ENCODE results near the gene GPSM1.

Gene GPSM1

DNA sequence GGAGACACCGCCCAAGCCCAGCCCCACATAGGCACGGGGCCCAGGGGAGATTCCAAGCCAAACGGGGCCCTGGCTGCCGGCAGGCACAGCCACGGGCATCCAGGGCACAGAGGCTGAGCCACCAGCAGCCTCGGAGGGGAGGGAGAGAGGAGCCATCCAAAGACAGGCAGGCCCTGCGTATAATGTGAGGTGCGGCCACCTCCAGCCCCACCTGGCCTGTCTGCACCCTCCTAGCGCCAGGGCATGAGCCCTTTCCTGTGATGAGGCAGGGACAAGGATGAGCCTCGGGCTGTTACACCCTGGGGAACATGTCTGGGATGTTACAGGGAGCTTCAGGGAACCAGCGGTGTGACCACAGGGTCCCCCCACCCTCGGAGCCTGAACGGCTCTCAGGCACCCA lies 22.4 kb upstream of the GPSM1 start:
- DNase-seq (ENCODE audit: low read depth in 2 of 2): no peak
- H3K4me3 ChIP-seq (replicated peaks in 1 of 2; ENCODE audit: low read depth in 2 of 2, low read length in 2 of 2): no peak overlapping the region
- TF ChIP-seq, protein P1, sequence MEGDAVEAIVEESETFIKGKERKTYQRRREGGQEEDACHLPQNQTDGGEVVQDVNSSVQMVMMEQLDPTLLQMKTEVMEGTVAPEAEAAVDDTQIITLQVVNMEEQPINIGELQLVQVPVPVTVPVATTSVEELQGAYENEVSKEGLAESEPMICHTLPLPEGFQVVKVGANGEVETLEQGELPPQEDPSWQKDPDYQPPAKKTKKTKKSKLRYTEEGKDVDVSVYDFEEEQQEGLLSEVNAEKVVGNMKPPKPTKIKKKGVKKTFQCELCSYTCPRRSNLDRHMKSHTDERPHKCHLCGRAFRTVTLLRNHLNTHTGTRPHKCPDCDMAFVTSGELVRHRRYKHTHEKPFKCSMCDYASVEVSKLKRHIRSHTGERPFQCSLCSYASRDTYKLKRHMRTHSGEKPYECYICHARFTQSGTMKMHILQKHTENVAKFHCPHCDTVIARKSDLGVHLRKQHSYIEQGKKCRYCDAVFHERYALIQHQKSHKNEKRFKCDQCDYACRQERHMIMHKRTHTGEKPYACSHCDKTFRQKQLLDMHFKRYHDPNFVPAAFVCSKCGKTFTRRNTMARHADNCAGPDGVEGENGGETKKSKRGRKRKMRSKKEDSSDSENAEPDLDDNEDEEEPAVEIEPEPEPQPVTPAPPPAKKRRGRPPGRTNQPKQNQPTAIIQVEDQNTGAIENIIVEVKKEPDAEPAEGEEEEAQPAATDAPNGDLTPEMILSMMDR (IDR thresholded peaks at IDR 0.05; ENCODE audit: low read depth, low read length): no peak

DNA sequence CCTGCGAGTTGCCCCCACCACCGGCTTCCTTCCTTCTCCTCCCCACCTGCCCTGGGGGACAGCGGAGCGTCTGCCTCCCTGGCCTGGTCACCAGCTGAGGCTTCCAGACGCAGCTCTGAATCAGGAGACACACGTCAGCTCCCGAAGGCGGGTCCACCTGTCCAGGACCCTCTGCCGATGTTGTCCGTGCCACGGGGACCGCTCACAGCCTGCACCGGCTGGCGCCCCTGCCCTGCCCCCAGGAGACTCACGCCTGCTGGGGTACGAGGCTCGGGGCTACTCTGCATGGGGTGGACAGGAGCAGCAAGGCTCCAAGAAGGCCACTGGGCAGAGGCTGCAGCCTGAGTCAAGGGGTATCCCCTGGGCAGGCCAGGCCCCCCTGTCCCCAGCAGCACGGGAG lies 21.5 kb upstream of the GPSM1 start:
- no peak for DNase-seq (ENCODE audit: low read depth in 2 of 2)
- no peak overlapping the region for H3K4me3 ChIP-seq (replicated peaks in 1 of 2; ENCODE audit: low read depth in 2 of 2, low read length in 2 of 2)
- TF ChIP-seq, protein P1 (IDR thresholded peaks at IDR 0.05; ENCODE audit: low read depth, low read length): no peak

DNA sequence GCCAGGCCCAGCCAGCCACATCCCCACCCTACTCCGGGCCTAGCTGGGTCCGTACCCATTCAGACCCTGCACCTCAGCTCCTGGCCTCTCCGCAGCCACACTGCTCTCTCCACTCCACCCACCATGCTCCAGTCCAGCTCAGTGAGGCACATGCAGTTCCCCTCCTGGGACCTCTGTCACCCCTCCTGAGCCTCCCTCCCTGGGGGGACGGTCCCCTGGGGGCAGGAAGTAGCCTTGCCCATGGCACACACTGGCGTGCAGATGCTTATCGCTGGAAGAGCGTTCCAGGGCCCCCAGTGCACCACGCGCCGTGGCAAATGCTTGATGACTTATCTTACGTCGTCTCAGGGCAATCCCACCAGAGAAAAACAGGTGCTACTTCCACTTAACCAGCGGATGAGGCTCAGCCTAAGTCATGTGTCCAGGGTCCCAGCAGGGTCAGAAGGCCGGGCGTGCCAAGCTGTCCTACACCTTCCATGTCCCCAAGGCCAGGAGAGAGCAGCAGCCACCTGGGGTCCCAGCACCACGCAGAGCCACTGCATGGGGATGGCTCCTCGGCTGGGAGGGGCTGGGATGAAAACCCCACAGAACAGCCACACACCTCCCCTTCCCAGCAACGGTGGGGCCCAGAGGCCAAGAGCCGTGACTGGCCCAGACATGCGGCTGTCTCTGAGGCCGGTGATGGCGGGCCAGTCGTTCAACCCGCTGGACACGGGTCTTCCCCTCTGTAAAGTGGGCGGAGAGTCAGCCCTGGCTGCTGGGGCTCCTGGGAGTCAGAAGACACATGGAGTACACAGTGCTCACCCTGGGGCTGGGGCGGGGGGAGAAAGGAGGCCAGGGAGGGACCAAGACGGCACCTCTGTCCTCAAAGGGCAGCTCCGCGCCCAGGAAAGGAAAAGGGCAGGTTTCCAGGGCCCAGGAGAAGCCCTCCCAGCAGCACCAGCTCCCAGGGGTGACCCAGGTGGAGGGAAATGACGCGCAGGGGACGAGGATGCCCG lies 20.8 kb upstream of the GPSM1 start:
- no peak for DNase-seq (ENCODE audit: low read depth in 2 of 2)
- H3K4me3 ChIP-seq (replicated peaks in 1 of 2; ENCODE audit: low read depth in 2 of 2, low read length in 2 of 2): no peak overlapping the region
- TF ChIP-seq, protein P1 (IDR thresholded peaks at IDR 0.05; ENCODE audit: low read depth, low read length): no peak

DNA sequence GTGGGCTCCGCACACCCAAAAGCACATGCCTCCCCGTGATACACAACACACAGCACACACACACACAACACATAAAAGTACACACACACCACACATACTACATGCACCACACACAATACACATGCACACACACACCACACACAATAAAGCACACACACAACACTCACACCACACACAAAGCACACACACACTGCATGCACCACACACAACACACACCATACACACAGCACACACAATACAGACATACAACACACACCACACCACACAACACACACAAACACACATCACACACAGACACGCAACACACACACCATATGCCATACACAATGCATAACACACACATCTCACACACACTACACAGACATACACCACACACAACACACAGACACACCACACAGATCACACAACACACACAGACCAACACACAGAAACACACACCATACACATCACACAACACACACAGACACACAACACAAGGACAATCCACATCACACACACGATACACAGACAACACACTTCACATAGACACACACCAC lies 20.1 kb upstream of the GPSM1 start:
- no peak for DNase-seq (ENCODE audit: low read depth in 2 of 2)
- TF ChIP-seq, protein P1 (IDR thresholded peaks at IDR 0.05; ENCODE audit: low read depth, low read length): no peak
- H3K4me3 ChIP-seq (replicated peaks in 1 of 2; ENCODE audit: low read depth in 2 of 2, low read length in 2 of 2): no peak overlapping the region

DNA sequence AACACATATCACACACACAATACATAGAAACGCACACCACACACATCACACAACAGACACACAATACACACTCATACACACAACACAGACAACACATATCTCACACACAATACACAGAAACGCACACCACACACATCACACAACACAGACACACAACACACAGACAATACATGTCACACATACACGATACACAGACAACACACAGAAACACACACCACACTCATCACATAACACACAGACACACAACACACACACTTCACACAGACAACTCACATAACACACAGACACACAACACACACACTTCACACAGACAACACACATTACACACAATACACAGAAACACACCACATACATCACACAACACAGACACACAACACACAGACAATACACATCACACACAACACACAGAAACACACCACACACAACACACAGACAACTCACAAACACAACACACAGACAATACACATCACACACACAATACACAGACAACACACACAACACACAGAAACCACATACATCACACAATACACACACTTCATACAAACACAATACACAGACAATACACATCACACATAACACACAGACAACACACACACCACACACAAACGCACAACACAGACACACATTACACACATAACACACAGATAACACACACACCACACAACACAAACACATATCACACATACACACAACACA lies 19.2 kb upstream of the GPSM1 start:
- no peak overlapping the region for H3K4me3 ChIP-seq (replicated peaks in 1 of 2; ENCODE audit: low read depth in 2 of 2, low read length in 2 of 2)
- TF ChIP-seq, protein P1 (IDR thresholded peaks at IDR 0.05; ENCODE audit: low read depth, low read length): no peak
- DNase-seq (ENCODE audit: low read depth in 2 of 2): no peak

DNA sequence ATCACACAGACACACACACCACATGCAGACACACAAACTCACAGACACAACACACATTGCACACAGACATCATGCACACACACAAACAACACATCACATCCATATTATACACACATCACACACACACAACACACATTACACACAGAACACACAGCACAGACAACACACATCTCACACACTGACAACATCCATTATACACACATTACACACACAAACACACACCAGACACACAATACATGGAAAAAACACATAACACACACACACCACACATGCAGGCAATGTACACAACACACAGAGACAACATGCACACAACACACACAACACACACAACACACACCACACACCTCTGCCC lies 18.7 kb upstream of the GPSM1 start:
- TF ChIP-seq, protein P1 (IDR thresholded peaks at IDR 0.05; ENCODE audit: low read depth, low read length): no peak
- H3K4me3 ChIP-seq (replicated peaks in 1 of 2; ENCODE audit: low read depth in 2 of 2, low read length in 2 of 2): no peak overlapping the region
- DNase-seq (ENCODE audit: low read depth in 2 of 2): no peak

Measured in cardiac fibroblast (primary cell).